GDM1 (cell line): ENCODE results near the gene ZKSCAN4.

Source experiments
- DNase-seq: peaks from one replicate; lab custom pipeline; 2025; lab: John Stamatoyannopoulos, UW

ZKSCAN4 gene

GRCh38 chr6:28248916-28249315 is 3.2 kb downstream of the ZKSCAN4 start:
- DNase-seq = no peak

- DNase-seq = no peak
Measured at GRCh38 chr6:28245206-28245941, 6.7 kb downstream of the ZKSCAN4 start.

GRCh38 chr6:28243946-28244345 is 8.1 kb downstream of the ZKSCAN4 start:
- DNase-seq = no peak

GRCh38 chr6:28240471-28240870 is 11.6 kb downstream of the ZKSCAN4 start:
- no peak for DNase-seq

GRCh38 chr6:28239636-28240035 is 12.4 kb downstream of the ZKSCAN4 start:
- DNase-seq = no peak

- DNase-seq = no peak
Measured at GRCh38 chr6:28235912-28236452, 16.1 kb downstream of the ZKSCAN4 start.

- DNase-seq = no peak
Measured at GRCh38 chr6:28232785-28233184, 19.3 kb downstream of the ZKSCAN4 start.

- no peak for DNase-seq
Measured at GRCh38 chr6:28226460-28226859, 25.6 kb downstream of the ZKSCAN4 start.

GRCh38 chr6:28225056-28225834 is 26.8 kb downstream of the ZKSCAN4 start, which contains the start of gene ZSCAN9:
ZSCAN9 (plus strand) TSS chr6:28225275; CDS start chr6:28227085, 1,810 bp downstream.
- DNase-seq = peak; percentile 70

- DNase-seq = no peak
Measured at GRCh38 chr6:28224131-28225055, 27.7 kb downstream of the ZKSCAN4 start.

GRCh38 chr6:28220257-28221133 is 31.6 kb downstream of the ZKSCAN4 start:
- no peak for DNase-seq

GRCh38 chr6:28218312-28219248 is 33.5 kb downstream of the ZKSCAN4 start:
- peak; percentile 71 for DNase-seq

GRCh38 chr6:28217890-28218289 is 34.2 kb downstream of the ZKSCAN4 start:
- no peak for DNase-seq

- DNase-seq = no peak
Measured at GRCh38 chr6:28215425-28215824, 36.6 kb downstream of the ZKSCAN4 start.

- no peak for DNase-seq
Measured at GRCh38 chr6:28213213-28213523, 38.9 kb downstream of the ZKSCAN4 start.

- peak; percentile 75 for DNase-seq
Measured at GRCh38 chr6:28212510-28213212, 39.4 kb downstream of the ZKSCAN4 start.

- DNase-seq = no peak
Measured at GRCh38 chr6:28211840-28212509, 40.1 kb downstream of the ZKSCAN4 start.

GRCh38 chr6:28209753-28210535 is 42.1 kb downstream of the ZKSCAN4 start:
- DNase-seq = no peak
